ENCODE measurements around the gene RTN4R. TPM values are rescaled to one million over a fixed set of nuclear protein-coding genes. Genes with fewer than 3 reads are reported as not detected.
A peak's percentile ranks its signal among the peaks of the same experiment; 100 is the strongest.
"Not testable (repeated sequence)": the region's sequence is repeated elsewhere in the genome, so short reads cannot be mapped to it uniquely, and the experiment has no call there.

Gene RTN4R
- 1 to 10 TPM; 5.1 to 6.1 TPM for total RNA-seq
- 2.1 TPM for polyA plus RNA-seq (ENCODE audit: insufficient read depth, low read depth, low replicate concordance)
- long read RNA-seq, donor 1, partial matches to known transcripts = 0 of 3 reads
- long read RNA-seq, donor 1, other reads (novel, unspliced or antisense) = 0 of 3 reads
- long read RNA-seq, donor 2, partial matches to known transcripts = 0 of 2 reads
- long read RNA-seq, donor 2, other reads (novel, unspliced or antisense) = 0 of 2 reads

DNA sequence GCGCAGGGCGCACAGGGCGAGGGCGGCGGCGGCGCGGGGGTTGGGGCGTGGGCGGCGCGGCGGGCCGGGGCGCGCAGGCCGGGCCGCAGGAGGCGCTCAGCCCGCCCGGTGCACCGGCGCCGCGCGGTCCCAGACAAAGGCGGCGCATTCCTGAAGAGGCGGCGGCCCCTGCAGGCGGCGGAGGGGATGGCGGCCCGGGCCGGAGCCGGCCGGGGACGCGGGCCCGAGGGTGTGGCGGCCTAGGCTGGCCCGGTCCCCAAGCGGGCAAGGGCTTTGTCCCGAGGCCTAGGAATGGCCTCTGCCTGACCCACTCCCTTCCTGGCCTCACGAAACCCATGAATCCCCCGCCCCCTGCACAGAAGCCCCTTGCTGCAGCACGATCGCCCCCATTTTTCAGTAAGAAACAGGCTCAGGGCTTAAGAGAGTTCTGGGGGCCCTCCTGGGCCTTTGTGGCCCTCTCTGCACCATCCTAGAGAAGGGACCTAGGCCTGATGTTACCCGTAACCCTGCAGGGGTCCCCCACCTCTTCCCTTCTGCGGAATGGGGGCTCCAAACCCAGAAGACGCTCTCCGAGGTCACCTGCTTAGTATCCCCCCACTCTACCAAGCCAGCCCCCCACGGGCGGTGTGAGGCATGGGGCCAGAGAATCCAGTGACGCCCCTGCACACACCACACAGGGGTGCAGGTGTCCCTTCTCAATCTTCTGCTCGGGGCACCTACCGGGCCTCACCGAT lies at the start of gene RTN4R:
TSS of gene RTN4R (minus strand) at position 40 of the 734 bp plus-strand sequence. CDS start 226 bp downstream, outside the sequence.
- Histone ChIP-seq H3K9me3 (no peaks in the 10 kb centered on the region), H3K4me1 (peaks cover 4% of the 10 kb centered on the region), H3K27me3 (no peaks in the 10 kb centered on the region), H3K4me3 (peak within 1 kb of the TSS; percentile 37 to 43), H3K36me3 (ENCODE audit: low read depth, missing control alignments) (no peaks in the 10 kb centered on the region), H3K27ac (no peak within 1 kb of the TSS)
- intact Hi-C loops (cut with DNase I; ENCODE audit: low total_unique reads) = loop anchor here (5.0 kb wide), 1 partner anchor 111 kb away; no protein-coding TSS in a partner anchor
- TF ChIP-seq POLR2A (IDR thresholded peaks at IDR 0.05) = no peak
- TF ChIP-seq, protein P1, sequence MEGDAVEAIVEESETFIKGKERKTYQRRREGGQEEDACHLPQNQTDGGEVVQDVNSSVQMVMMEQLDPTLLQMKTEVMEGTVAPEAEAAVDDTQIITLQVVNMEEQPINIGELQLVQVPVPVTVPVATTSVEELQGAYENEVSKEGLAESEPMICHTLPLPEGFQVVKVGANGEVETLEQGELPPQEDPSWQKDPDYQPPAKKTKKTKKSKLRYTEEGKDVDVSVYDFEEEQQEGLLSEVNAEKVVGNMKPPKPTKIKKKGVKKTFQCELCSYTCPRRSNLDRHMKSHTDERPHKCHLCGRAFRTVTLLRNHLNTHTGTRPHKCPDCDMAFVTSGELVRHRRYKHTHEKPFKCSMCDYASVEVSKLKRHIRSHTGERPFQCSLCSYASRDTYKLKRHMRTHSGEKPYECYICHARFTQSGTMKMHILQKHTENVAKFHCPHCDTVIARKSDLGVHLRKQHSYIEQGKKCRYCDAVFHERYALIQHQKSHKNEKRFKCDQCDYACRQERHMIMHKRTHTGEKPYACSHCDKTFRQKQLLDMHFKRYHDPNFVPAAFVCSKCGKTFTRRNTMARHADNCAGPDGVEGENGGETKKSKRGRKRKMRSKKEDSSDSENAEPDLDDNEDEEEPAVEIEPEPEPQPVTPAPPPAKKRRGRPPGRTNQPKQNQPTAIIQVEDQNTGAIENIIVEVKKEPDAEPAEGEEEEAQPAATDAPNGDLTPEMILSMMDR (IDR thresholded peaks at IDR 0.05) = peak; percentile 60 to 87 (median 64)
- WGBS, 2 donors = 22 to 48% methylated on average over 16 to 32 of the region's 58 CpGs
- DNase-seq = peak; percentile 47

DNA sequence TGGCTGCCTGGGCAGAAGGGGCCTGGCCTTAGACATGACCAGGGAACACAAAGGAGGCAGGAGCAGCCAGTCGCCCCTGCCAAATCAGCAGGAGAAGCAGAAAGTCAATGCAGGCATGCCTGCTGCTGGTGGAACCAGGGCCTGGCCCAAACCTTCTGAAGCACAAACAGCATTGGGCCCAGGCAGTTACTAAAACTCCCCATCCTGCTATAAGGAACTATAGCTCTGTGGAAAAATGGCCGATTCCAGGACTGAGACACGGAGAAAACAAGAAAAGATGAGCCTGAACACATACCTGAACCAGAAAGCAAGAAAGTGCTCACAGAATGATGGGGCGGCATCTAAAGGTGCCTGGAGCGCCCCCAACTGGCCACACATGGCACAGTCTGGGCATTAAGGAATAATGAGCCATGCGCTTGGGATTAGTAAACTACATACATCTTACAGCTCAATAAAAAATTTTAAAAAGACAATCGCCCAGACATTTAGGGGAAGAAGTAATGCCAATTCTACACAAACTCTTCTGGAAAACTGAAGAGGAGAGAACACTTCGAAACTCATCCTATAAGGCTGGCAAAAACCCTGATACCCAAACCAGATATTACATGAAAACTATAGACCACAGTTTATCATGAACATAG lies 49.4 kb upstream of the RTN4R start:
- WGBS, 2 donors = 65 to 72% methylated on average over 8 of the region's 8 CpGs
- TF ChIP-seq, protein P1 (IDR thresholded peaks at IDR 0.05) = peak in 2 of 3 experiments; percentile 30 to 46
- peak; percentile 48 for DNase-seq
- H3K27me3 ChIP-seq; intact Hi-C loops (cut with DNase I; ENCODE audit: low total_unique reads); H3K4me3 ChIP-seq; H3K27ac ChIP-seq; H3K36me3 ChIP-seq (ENCODE audit: low read depth, missing control alignments); H3K9me3 ChIP-seq: not testable (repeated sequence)
- peaks cover 15% of the 10 kb centered on the region for H3K4me1 ChIP-seq

DNA sequence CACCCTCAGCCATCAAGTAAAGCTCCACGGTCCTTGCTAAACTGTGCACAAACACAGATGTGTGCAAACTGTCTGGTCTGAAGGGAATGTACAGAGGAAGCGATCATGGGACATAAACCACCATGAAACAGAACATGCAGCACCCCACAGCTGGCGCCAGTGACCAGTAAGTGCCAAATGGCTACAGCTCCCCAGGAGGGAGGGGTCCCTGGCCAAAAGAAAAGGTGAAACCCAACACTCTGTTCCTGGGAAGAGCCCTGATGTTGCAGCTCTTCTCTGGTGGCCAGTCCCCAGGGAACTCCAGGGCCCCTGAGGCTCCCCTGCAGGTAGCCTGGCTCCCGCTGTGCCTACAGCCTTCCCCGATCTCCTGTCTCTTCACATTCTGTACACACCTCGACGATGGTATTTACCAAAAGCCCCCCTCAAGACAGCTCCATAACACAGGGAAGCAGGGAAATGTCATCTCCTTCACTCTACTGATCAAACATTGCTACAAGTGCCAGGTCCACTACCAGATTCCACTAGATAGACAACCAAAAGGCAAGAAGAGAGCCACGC lies 48.8 kb upstream of the RTN4R start:
- no peaks in the 10 kb centered on the region for H3K9me3 ChIP-seq
- no peaks in the 10 kb centered on the region for H3K27me3 ChIP-seq
- peak; percentile 9 for DNase-seq
- peaks cover 15% of the 10 kb centered on the region for H3K4me1 ChIP-seq
- 89 to 90% methylated on average over 8 of the region's 8 CpGs for WGBS, 2 donors
- intact Hi-C loops (cut with DNase I; ENCODE audit: low total_unique reads) = no loop called here
- no peak overlapping the region for H3K27ac ChIP-seq
- H3K36me3 ChIP-seq (ENCODE audit: low read depth, missing control alignments) = no peaks in the 10 kb centered on the region
- no peak overlapping the region for H3K4me3 ChIP-seq
- TF ChIP-seq, protein P1 (IDR thresholded peaks at IDR 0.05) = no peak
- TF ChIP-seq POLR2A (IDR thresholded peaks at IDR 0.05) = no peak

DNA sequence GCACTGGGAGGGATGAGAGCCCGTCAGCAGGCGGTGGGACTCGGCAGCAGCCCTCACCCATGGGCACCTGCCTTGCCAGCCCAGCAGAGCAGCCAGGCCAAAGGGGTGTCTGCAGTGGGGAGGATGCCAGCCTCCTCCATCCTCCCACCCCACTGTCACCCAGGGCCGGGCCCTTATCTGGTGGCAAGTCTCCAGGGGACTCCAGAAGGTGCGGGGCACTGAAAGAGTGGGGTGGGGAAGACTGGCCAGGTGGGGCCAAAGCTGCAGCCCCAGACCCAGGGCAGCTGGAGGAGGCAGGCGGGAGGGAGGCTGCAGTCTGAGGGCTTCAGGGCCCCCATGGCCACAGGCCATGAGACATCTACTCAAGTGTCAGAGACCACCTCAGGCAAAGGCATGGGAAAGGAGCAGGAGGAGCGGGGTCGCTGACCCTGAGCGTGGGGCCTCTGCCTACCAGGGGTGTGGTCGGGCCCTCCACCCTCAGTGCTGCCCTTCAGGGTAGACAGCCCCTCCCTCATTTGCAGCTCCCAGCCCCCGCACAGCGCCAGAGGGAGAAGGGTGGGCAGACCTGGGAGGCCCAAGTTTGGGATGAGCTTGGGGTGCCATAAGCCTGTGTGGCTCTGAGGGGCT lies 48.2 kb upstream of the RTN4R start:
- WGBS, 2 donors = 84 to 96% methylated on average over 4 to 12 of the region's 12 CpGs
- intact Hi-C loops (cut with DNase I; ENCODE audit: low total_unique reads) = no loop called here
- peak; percentile 9 for DNase-seq
- Histone ChIP-seq H3K36me3 (ENCODE audit: low read depth, missing control alignments) (no peaks in the 10 kb centered on the region), H3K9me3 (no peaks in the 10 kb centered on the region), H3K4me1 (peaks cover 11% of the 10 kb centered on the region), H3K4me3 (no peak overlapping the region), H3K27ac (no peak overlapping the region), H3K27me3 (no peaks in the 10 kb centered on the region)
- TF ChIP-seq, protein P1 (IDR thresholded peaks at IDR 0.05) = no peak
- no peak for TF ChIP-seq POLR2A (IDR thresholded peaks at IDR 0.05)

Data from testis (tissue), 5 donors.